Activated CD4-positive, alpha-beta T cell treated with anti-CD3 and anti-CD28 coated beads, Interleukin-2, amount 50 U/mL, for 4 hours (primary cell): ENCODE measurements around the gene AKT1.
"Not testable (repeated sequence)": the region's sequence is repeated elsewhere in the genome, so short reads cannot be mapped to it uniquely, and the experiment has no call there.

ENCODE experiments used
- DNase-seq, 2 experiments: peaks; one replicate each; pipeline ENCODE4 v3.0.0-alpha.2; 2020

AKT1 gene

GRCh38 chr14:104751539-104752422 lies 43.8 kb downstream of the AKT1 start:
- DNase-seq = no peak

- DNase-seq = not testable (repeated sequence)
These were observed 44.8 kb downstream of the AKT1 start for GRCh38 chr14:104750753-104751057.

GRCh38 chr14:104750056-104750752 lies 45.3 kb downstream of the AKT1 start:
- no peak for DNase-seq

DNA sequence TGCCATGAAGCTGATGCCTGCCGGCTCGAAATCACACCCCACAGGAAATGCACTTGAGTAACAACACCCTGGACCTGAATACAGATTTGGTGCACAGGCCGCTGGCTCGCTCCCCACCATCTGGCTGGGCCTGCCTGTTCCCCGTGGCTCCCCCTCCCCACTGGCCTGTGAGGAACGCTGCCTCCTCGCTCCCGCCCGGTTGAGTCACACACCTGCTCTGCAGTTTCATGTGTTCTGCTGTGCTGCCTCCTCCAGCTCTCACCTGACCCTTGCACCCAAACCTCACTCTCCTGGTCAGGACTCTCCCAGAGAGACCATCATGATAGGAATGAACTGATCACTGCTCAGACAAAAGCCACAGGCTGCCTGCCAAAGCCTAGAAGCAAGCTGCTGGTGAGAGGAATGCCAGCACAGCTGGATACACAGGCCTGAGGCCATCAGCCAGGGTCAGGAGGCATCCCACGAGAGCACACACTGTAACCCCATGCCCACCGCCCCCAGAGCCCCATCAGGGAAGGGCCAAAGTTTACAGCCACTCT lies 46.4 kb downstream of the AKT1 start:
- no peak for DNase-seq

GRCh38 chr14:104747876-104748275 lies 47.7 kb downstream of the AKT1 start:
- DNase-seq = no peak

DNA sequence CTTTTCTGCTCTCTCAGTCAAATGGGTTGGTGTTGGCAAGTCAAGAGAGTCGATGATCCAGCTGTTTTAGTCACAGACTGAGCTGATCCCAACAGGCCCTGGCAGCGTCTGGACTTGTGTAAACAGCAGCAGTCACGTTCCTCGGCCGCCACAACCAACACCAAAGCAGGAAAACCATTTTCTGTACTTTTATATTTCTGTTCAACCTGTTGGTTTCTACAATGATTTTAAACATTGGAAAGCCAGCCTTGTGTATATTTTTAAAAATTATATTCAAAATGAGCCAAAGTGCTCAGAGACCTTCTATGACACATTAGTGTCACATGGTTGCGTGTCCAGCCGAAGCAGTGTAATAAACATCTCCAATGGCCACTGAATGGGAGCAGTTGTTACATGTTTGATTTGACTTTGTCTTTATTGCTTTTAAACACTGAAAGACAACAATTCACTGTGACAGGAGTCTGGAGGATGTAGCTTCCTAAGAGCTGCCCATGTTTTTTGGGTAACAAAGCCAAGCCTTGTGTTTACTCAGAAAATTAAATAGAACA lies 48.5 kb downstream of the AKT1 start:
- DNase-seq = no peak

DNA sequence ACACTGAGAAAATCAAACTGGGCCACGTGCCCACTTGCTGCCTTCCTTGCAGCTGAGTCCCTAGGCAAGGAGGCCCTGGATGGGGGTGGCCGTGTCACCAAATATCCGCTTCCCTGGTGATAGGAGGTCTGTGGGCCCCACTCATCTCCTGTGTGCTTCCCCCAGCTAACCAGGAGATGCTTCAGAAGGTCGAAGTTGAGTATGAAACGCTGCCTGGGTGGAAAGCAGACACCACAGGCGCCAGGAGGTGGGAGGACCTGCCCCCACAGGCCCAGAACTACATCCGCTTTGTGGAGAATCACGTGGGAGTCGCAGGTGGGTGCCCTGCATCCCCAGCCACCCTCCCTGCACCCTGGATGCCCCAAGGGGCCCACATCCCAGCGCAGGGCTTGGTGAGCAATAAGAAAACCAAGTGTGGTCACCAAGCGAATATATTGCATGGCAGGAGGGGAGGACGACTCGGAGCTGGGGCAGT lies 49.4 kb downstream of the AKT1 start:
- no peak for DNase-seq

GRCh38 chr14:104745431-104745830 lies 50.1 kb downstream of the AKT1 start:
- DNase-seq = no peak

GRCh38 chr14:104744484-104744883 lies 51.1 kb downstream of the AKT1 start:
- DNase-seq = no peak

DNA sequence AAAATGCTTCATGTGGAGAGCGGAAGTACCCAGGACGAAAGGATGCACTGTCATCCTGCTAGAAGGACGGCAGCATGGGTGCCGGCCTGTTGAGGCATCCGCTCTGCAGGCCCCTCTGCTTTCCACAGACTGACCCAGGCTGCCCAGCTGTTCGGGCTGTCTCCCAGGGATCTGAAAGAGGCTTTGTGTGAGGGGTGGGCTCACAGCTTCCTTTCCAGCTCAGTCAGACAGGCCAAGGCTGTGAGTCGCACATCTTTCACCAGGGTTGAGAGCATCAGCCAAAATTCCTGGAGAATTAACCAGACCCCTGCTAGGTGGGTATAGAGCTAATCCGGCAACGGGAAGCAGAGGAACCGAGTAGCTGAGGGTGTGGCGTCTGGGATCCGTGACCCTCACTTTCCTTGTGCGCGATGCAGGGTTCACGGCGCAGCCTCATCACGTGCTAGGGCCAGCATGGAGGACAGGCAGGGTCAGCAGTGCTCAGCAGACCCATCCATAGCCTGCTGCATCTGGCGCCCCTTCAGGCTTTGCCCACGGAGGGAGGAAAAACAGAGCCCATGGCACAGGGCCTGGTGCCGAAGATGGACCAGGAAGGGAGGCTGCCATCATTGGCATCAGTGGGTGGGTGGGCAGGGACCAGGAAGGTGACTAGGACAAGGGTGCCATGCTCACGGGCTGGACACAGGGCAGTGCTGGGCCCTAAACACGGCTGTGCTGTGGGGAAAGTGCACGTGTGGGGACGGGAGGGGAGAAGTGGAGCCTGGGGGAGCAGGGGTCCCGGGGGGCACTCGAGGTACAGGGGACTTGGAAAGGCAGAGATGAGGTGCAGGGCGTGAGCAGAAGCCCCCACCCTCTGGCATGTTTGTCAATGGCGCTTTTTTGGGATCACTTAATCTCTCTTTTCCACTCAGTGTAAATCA lies 51.8 kb downstream of the AKT1 start:
- DNase-seq = no peak

DNA sequence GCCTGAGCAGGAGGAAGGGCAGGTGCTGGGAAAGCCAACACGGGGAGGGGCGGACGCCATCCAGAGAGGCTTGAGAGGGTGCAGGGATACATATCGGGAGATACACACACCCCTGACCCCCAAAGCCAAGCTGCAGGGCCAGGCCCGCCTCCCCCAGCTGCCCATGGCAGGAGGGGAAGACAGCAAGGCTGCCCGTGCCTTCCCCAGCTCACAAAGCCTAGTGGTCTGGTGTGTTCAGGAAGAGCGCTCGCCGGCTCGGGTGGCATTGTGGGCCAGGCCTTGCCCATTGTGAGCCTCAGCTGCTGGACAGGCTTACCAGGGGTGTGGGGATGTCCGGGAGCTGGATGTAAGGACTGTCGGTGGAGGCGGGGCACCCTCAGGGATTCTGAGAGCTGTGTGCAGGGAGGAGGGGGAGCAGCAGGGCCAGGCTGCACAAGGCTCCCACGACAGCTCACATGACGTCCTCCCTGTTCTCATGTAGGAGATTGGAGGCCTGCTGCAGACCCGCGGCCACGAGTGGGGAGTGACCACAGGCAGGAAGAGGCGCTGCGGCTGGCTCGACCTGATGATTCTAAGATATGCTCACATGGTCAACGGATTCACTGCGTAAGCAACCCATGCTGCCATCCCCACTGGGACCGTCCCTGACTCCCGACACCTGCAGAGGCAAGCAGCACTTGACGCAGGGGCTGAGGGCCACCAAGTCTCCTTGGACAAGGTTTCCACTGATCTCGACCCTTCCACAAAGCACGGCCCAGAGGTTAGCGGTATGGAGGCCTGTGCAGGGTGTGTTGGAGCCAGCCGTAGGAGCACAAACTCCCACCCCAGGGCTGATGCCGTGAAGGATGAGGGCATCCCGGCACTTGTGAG lies 52.7 kb downstream of the AKT1 start:
- DNase-seq = no peak

GRCh38 chr14:104741803-104742251 lies 53.7 kb downstream of the AKT1 start:
- no peak for DNase-seq

DNA sequence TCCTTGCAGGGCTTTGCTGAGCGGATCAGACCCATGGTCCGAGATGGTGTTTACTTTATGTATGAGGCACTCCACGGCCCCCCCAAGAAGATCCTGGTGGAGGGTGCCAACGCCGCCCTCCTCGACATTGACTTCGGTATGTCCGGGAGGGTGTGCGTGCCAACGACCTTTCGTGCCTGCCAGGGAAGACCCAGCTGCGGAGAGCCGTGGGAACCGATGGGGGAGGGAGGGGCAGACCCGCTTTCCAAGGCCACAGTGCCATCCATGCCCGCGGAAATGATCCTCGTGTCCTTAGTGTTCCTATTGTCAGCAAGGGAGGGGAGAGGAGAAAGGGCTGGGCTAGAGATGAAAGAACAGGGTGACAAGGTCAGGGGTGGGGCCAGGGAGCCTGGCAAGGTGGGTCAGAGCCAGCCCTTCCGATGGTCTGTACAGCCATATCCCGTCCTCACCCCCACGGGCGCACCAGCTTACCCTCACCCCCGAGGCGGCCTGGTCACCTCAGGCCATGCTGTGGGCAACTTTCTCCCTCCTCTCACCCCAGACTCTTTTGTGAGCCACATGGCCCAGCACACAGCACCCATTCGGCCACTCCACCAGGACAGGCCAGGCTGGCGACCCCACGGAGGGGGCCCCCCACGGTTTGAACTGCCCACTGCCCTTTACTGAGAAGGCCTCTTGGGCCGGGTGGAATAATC lies 54.3 kb downstream of the AKT1 start:
- no peak for DNase-seq

DNA sequence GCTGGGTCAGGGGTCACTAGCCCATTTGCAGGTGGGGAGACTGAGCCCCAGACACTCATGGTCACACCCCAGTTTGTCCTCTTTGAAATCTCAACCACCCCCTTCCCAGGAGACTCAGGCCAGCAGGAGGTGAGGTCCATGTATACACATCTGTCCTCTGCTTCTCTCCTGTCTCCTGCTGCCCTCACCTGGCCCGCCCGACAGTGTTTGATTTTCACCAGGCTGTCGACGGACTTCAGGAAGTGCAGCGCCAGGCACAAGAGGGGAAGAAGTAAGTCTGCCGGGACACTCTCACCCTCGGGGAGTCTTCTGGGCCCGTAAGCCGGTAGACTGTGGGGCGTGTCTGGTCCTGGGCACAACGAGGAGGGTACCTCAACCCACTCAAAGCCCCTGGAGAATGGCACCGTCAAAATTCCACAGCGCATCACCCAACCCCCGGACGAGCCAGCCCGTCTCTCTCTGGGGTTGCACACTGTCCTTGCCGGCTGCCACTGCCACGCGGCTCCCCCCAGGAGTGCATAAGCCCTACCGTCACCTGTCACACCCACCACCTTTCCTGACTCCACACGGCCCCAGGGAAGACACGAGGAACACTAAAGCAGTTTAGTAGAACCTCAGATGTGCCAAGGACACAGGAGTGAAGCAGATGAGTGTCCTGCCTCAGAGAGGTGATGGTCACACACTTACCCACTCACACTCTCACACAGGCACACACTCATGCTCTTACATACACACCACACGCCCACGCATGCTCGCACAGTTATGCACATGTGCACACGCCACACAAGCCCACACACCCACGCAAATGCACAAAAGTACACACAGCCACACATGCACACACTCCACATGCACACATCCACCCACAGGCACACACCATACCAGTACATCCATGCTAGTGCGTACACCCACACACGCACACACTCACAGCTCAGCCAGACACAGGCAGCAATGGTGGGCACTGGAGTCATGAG lies 55.7 kb downstream of the AKT1 start:
- DNase-seq = no peak

- DNase-seq = no peak
These were observed 56.5 kb downstream of the AKT1 start for GRCh38 chr14:104739026-104739425.

GRCh38 chr14:104738375-104739019 lies 57.1 kb downstream of the AKT1 start:
- DNase-seq = no peak

DNA sequence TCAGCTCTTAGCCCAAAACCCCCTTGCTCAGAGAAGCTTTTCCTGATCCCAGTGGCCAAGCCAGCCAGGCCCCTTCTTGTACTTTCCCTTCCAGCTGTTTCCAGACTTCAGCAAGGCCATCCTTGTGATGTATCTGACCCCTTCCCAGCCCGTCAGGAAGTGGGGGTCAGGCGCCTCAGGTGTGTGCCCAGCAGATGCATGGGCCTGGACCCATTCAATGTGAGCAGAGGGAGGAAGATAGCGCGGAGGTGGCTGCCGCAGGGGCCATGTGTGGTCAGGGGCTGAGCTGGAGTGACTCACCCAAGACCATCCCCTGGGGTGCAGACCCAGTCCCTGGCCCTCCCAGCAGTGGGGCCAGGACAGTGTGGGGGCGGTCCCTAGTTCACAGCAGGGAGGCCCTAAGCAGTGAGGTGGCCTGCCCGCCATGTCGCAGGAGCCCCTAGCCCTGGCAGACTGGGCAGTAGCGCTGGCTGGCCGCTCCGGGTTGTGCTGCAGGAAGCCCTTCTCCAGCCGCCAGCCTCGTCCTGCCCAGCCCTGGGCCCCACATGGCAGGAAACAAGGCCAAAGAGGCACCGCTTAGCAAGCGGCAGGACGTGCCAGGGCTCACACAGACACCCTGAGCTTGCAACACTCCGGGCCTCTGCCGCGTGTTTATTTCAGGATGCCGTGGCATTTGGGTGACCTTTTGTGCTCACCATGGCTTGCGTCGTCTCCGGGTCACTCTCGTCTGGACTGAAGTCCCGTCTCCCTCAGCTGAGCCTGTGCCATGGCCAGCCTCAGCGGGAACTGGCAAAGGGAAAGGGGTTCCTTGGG lies 59.5 kb downstream of the AKT1 start:
- no peak for DNase-seq
